Measurements from ENCODE around the gene MTG2.

MTG2 gene

DNA sequence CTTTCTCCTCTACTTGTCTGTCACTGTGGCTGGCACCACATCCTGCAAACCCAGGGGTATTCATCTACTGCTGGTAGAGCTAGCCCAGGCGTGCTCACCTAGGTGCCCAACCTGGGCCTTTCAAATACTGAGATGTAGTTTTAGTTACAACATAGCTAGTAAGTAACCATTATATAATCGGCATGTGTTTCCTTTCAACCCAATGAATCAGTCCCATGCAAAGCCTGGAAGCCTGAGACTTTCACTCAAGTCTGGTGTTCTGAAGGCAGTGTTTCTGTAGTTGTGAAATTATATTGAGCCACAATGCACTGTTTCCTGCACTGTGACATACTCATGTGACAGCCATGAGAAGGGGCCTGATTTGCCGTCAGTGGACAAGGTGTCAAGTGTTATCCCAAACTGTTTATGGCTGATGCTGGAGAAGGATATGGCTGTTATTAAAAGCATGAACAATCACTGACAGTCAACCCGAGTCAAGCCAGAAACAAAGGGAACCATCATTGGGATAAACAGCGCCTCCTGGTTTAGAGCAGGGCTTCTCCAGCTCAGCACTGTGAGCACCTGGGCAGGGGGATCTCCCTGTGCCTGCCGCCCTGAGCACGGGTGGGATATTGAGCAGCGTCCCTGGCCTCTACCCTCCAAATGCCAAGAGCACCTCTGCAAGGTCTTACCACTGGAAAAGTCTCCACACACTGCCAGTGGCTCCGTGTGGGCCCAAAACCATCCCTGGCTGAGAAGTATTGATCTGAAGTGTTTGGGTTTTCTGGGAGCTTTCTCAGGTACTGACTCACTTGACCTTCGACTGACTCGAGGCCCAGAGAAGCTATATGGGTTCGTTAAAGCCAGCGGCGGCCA, 41.2 kb upstream of the MTG2 start:
- TF ChIP-seq, protein P1, sequence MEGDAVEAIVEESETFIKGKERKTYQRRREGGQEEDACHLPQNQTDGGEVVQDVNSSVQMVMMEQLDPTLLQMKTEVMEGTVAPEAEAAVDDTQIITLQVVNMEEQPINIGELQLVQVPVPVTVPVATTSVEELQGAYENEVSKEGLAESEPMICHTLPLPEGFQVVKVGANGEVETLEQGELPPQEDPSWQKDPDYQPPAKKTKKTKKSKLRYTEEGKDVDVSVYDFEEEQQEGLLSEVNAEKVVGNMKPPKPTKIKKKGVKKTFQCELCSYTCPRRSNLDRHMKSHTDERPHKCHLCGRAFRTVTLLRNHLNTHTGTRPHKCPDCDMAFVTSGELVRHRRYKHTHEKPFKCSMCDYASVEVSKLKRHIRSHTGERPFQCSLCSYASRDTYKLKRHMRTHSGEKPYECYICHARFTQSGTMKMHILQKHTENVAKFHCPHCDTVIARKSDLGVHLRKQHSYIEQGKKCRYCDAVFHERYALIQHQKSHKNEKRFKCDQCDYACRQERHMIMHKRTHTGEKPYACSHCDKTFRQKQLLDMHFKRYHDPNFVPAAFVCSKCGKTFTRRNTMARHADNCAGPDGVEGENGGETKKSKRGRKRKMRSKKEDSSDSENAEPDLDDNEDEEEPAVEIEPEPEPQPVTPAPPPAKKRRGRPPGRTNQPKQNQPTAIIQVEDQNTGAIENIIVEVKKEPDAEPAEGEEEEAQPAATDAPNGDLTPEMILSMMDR (IDR thresholded peaks at IDR 0.05; ENCODE audit: low read length, missing control alignments): peak; percentile 54
- peak; percentile 55 for DNase-seq (ENCODE audit: low read depth)
- H3K4me3 ChIP-seq (replicated peaks; ENCODE audit: low read depth, low read length): peak overlapping the region; percentile 76

DNA sequence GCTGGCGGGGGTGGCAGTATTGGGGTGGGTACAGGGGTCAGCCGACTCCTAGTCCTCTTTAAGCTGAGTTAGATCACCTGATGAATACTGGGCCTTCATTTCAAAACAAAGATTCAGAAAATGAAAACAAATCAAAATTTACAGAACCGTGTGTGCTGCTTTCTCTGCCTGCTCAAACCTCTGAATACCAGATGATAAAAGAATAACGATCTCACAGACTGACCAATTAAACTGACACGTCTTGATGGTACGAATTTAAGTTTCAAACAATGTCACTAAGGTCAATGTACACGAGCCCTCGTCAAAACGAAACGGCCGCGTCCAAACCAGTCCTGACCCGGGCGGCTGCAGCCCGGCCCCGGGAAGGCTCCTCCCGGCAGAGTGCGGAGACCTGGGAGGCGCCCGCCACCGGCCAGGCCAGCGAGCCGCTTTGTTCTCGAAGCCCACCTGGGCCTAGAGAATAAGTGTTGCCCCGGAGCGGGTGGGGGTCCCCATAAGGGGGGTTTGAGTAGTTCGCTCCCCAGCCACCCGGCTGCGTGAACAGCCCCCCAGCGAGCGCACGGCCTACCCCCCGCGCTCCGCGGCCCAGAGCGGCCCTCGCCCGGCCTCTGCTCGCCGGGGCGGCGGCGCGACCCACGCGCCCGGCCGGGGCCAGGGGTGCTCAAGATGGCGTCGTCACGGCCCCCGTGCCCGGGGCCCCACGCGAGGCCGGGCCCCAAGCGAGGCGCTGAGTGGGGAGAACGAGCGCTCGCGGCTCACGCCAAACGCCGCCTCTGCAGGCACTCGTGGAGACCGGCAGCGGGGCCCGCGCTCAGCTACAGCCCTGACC, 40.4 kb upstream of the MTG2 start:
- TF ChIP-seq, protein P1 (IDR thresholded peaks at IDR 0.05; ENCODE audit: low read length, missing control alignments): no peak
- DNase-seq (ENCODE audit: low read depth): no peak
- peak overlapping the region; percentile 76 for H3K4me3 ChIP-seq (replicated peaks; ENCODE audit: low read depth, low read length)

DNA sequence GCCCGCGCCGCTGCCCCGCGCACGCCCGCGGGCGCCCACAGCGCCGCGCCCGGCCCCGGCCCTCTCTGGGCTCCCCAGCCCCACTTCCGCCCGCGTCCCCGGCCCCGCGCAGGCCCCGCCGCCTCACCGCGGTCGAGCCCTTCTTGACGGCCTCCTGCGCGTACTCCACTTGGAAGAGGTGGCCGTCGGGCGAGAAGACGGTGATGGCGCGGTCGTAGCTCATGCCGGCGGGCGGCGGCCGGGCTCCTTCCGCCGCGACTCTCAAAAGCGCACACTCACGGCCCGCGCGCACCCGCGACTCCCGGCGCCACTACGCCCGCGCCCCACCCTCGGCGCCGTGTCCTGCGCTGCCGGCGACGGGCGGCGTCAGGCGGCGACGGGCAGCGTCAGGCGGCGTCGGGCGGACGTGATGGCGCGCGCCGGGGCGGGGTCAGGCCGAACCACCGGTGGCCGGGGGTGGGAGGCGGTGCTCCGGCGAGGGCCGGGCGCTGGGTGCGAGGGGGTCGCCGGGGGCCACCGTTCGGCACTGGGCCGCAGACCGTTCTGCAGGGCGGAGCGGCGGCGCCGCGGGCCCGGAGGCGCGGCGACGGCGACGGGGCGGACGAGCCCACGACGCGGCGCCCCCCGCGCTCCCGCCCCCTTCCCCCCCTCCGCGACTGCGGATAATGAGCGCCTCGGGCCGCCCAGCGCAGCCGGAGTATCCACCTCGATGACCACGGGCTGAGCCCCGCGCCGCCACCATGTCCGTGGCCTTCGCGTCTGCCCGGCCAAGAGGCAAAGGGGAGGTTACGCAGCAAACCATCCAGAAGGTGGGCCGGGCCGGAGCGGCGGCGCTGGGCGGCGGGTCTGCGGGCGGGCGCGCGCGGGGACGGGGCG, 39.5 kb upstream of the MTG2 start, which contains the start of the genes PSMA7 and SS18L1:
PSMA7 (minus strand) TSS at position 314 of the 876 bp plus-strand sequence; CDS start at position 223, 91 bp downstream.
SS18L1 (plus strand) TSS at position 689 of the 876 bp plus-strand sequence; CDS start at position 741, 52 bp downstream.
- DNase-seq (ENCODE audit: low read depth): peak; percentile 88
- TF ChIP-seq, protein P1 (IDR thresholded peaks at IDR 0.05; ENCODE audit: low read length, missing control alignments): no peak
- peak within 1 kb of the TSS; percentile 76 for H3K4me3 ChIP-seq (replicated peaks; ENCODE audit: low read depth, low read length)

DNA sequence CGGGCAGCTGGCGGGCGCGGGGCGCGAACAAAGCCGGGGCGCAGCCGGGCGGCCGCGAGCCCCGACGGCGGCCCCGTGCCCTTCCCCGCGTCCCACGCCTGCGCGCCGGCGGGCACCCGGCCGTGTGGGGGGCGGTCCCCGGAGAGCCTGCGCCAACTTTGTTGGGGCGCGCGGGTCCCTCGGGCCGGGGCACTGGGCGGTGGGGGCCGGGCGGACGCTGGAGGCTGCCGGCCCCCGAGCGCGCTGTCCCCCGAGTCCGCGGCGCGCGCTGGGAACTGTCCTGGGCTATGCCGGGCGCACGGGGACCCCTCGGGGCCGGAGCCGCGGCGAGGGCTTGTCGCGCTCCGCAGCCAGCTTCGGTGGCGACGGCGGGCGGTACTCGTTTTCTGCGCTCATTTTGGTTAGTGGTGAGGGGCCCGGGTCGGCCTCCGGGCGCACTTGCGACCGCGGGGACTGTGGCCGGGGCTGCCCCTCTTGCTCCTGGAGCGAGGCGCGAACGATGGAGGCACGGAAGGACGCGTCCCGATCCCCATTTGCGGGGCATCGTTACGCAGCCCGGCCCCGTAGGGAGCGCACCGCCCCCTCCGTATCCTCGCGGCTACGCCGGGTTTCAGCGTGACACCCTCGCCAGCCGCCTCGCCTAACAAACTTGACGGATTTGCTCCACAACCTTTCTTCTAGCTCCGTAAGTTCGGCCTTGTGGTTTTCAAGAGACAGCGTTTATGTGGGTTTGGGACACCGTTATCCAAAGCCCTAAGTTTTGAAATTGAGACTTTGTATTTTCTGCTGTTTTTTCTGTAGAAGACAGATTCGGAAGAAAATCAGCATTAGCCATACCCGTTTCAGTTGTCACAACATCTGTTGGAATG, 38.6 kb upstream of the MTG2 start:
- TF ChIP-seq, protein P1 (IDR thresholded peaks at IDR 0.05; ENCODE audit: low read length, missing control alignments): no peak
- H3K4me3 ChIP-seq (replicated peaks; ENCODE audit: low read depth, low read length): peak overlapping the region; percentile 71
- DNase-seq (ENCODE audit: low read depth): peak; percentile 68

DNA sequence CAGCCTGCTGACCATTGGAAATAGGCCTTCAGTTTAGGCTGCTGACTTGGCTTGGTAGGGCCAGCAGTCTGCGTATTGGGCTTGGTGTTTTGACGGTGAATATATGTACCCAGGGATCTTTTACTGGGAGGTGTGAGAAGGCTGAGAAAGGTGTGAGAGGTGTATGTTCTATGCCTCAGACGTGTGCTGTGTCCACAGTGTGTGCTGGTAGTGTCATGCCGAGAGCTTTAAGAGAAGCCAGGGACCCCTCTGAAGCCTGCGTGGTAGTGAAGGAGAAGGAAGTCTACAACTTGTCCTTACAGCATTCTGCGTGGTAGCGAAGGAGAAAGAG, 37.2 kb upstream of the MTG2 start:
- TF ChIP-seq, protein P1 (IDR thresholded peaks at IDR 0.05; ENCODE audit: low read length, missing control alignments): no peak
- no peak overlapping the region for H3K4me3 ChIP-seq (replicated peaks; ENCODE audit: low read depth, low read length)

More for the DNA sequence above, 37.2 kb upstream of the MTG2 start:
- no peak for DNase-seq (ENCODE audit: low read depth)
